ENCODE results near the gene ACOX2.

- peak; percentile 45 for TF ChIP-seq CTCF (IDR thresholded peaks at IDR 0.05)
- TF ChIP-seq, protein P1, sequence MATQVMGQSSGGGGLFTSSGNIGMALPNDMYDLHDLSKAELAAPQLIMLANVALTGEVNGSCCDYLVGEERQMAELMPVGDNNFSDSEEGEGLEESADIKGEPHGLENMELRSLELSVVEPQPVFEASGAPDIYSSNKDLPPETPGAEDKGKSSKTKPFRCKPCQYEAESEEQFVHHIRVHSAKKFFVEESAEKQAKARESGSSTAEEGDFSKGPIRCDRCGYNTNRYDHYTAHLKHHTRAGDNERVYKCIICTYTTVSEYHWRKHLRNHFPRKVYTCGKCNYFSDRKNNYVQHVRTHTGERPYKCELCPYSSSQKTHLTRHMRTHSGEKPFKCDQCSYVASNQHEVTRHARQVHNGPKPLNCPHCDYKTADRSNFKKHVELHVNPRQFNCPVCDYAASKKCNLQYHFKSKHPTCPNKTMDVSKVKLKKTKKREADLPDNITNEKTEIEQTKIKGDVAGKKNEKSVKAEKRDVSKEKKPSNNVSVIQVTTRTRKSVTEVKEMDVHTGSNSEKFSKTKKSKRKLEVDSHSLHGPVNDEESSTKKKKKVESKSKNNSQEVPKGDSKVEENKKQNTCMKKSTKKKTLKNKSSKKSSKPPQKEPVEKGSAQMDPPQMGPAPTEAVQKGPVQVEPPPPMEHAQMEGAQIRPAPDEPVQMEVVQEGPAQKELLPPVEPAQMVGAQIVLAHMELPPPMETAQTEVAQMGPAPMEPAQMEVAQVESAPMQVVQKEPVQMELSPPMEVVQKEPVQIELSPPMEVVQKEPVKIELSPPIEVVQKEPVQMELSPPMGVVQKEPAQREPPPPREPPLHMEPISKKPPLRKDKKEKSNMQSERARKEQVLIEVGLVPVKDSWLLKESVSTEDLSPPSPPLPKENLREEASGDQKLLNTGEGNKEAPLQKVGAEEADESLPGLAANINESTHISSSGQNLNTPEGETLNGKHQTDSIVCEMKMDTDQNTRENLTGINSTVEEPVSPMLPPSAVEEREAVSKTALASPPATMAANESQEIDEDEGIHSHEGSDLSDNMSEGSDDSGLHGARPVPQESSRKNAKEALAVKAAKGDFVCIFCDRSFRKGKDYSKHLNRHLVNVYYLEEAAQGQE (IDR thresholded peaks at IDR 0.05; ENCODE audit: insufficient read depth in 1 of 2, low read depth in 2 of 2, low read length in 1 of 2) = no peak
Observed at GRCh38 chr3:58560771-58561311, 23.9 kb upstream of the ACOX2 start.
